ENCODE results near the gene AAMDC. TPM values are rescaled to one million over a fixed set of nuclear protein-coding genes. Genes with fewer than 3 reads are reported as not detected.

Gene AAMDC
- total RNA-seq, 1 donor from 2014 or later, result 25.2 TPM

- Histone ChIP-seq H3K9ac (no peak overlapping the region), H3K27ac (no peak overlapping the region), H3K79me2 (ENCODE audit: low read depth) (peaks cover 97% of the 10 kb centered on the region), H3K4me1 (no peaks in the 10 kb centered on the region), H3F3A (ENCODE audit: low read depth) (no peaks in the 10 kb centered on the region), H2AFZ (replicated peaks) (no peak overlapping the region), H3K9me3 (ENCODE audit: low read depth) (no peaks in the 10 kb centered on the region), H3K4me2 (no peak overlapping the region), H3K36me3 (no peaks in the 10 kb centered on the region), H3K27me3 (no peaks in the 10 kb centered on the region), H4K20me1 (ENCODE audit: low read depth) (peaks cover 97% of the 10 kb centered on the region), H3K4me3 (no peak overlapping the region)
- Mint-ChIP-seq H3K9me3 (no peaks in the 10 kb centered on the region), H3K36me3 (peaks cover 19% of the 10 kb centered on the region), H3K27me3 (ENCODE audit: insufficient read depth, low read depth) (no peaks in the 10 kb centered on the region), H3K27ac (no peak overlapping the region), H3K4me1 (peaks cover 2% of the 10 kb centered on the region), H3K4me3 (no peak overlapping the region)
- DNase-seq (ENCODE audit: low spot score), result no peak
- TF ChIP-seq CTCF (IDR thresholded peaks at IDR 0.05) (no peak), EZH2phosphoT487 (IDR thresholded peaks at IDR 0.05) (no peak), EZH2 (IDR thresholded peaks at IDR 0.05) (no peak)
Observed at GRCh38 chr11:77806993-77807392, 14.0 kb upstream of the AAMDC start.

- peaks cover 5% of the 10 kb centered on the region for H3K9me3 ChIP-seq (ENCODE audit: low read depth)
- no peak overlapping the region for H3K27ac Mint-ChIP-seq
- H3K4me3 Mint-ChIP-seq, result no peak overlapping the region
- no peak overlapping the region for H3K27ac ChIP-seq
- peaks cover under 1% of the 10 kb centered on the region for H3F3A ChIP-seq (ENCODE audit: low read depth)
- DNase-seq (ENCODE audit: low spot score), result no peak
- no peak overlapping the region for H3K4me3 ChIP-seq
- H3K27me3 Mint-ChIP-seq (ENCODE audit: insufficient read depth, low read depth), result peaks cover under 1% of the 10 kb centered on the region
- H3K79me2 ChIP-seq (ENCODE audit: low read depth), result peaks cover 97% of the 10 kb centered on the region
- no peak overlapping the region for H3K4me2 ChIP-seq
- peaks cover 9% of the 10 kb centered on the region for H3K4me1 ChIP-seq
- no peaks in the 10 kb centered on the region for H3K36me3 ChIP-seq
- H3K36me3 Mint-ChIP-seq, result peaks cover 40% of the 10 kb centered on the region
- H4K20me1 ChIP-seq (ENCODE audit: low read depth), result peaks cover 70% of the 10 kb centered on the region
- H2AFZ ChIP-seq (replicated peaks), result no peak overlapping the region
- TF ChIP-seq CTCF (IDR thresholded peaks at IDR 0.05) (no peak), EZH2 (IDR thresholded peaks at IDR 0.05) (no peak), EZH2phosphoT487 (IDR thresholded peaks at IDR 0.05) (no peak)
- no peak overlapping the region for H3K9ac ChIP-seq
- H3K4me1 Mint-ChIP-seq, result peaks cover 3% of the 10 kb centered on the region
- H3K27me3 ChIP-seq, result no peaks in the 10 kb centered on the region
- peaks cover 16% of the 10 kb centered on the region for H3K9me3 Mint-ChIP-seq
Observed at GRCh38 chr11:77813256-77813655, 7.7 kb upstream of the AAMDC start.

GRCh38 chr11:77814848-77815247 lies 6.1 kb upstream of the AAMDC start:
- Histone ChIP-seq H3K4me1 (peaks cover 17% of the 10 kb centered on the region), H3K36me3 (no peaks in the 10 kb centered on the region), H3F3A (ENCODE audit: low read depth) (peaks cover 17% of the 10 kb centered on the region), H3K27me3 (no peaks in the 10 kb centered on the region), H3K4me3 (no peak overlapping the region), H3K27ac (no peak overlapping the region), H4K20me1 (ENCODE audit: low read depth) (peaks cover 67% of the 10 kb centered on the region), H3K9ac (no peak overlapping the region), H3K79me2 (ENCODE audit: low read depth) (peaks cover 99% of the 10 kb centered on the region), H3K4me2 (no peak overlapping the region), H3K9me3 (ENCODE audit: low read depth) (peaks cover 5% of the 10 kb centered on the region), H2AFZ (replicated peaks) (no peak overlapping the region)
- Mint-ChIP-seq H3K4me1 (peaks cover 9% of the 10 kb centered on the region), H3K27me3 (ENCODE audit: insufficient read depth, low read depth) (peaks cover 3% of the 10 kb centered on the region), H3K27ac (no peak overlapping the region), H3K36me3 (peaks cover 39% of the 10 kb centered on the region), H3K9me3 (peaks cover 16% of the 10 kb centered on the region), H3K4me3 (no peak overlapping the region)
- TF ChIP-seq EZH2phosphoT487 (IDR thresholded peaks at IDR 0.05) (no peak), CTCF (IDR thresholded peaks at IDR 0.05) (no peak)
- DNase-seq (ENCODE audit: low spot score), result no peak

All from neural progenitor cell (in vitro differentiated cells).